GM18870 (cell line): Measurements from ENCODE around the gene POMT1.
"Not testable (repeated sequence)": the region's sequence is repeated elsewhere in the genome, so short reads cannot be mapped to it uniquely, and the experiment has no call there.

ENCODE experiments used
- ATAC-seq: cut with Tn5 transposase; IDR thresholded peaks from one replicate; pipeline ENCODE4 v1.9.1; 2021; ENCODE audit warnings: moderate library complexity; ENCODE audit not compliant: unreplicated experiment

POMT1 gene

DNA sequence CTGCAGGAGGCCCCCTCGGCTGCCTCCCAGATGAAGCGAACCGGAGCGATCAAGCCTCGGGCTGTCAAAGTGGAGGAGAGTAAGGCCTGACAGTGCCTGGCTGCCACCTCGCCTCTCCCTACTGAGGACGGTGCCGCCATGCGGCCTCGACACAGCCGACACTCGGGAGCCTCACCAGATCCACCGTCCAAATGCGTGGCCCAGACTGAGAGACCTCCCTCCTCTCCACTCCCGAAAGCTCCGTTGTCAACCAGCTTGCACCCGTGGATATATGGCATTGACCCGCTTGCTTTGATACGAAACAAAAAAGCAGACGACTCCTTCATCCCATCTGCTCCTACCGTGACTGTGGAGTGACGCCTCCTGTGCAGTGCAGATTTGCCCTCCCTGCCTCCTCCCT, 6.9 kb upstream of the POMT1 start:
- no peak for ATAC-seq

DNA sequence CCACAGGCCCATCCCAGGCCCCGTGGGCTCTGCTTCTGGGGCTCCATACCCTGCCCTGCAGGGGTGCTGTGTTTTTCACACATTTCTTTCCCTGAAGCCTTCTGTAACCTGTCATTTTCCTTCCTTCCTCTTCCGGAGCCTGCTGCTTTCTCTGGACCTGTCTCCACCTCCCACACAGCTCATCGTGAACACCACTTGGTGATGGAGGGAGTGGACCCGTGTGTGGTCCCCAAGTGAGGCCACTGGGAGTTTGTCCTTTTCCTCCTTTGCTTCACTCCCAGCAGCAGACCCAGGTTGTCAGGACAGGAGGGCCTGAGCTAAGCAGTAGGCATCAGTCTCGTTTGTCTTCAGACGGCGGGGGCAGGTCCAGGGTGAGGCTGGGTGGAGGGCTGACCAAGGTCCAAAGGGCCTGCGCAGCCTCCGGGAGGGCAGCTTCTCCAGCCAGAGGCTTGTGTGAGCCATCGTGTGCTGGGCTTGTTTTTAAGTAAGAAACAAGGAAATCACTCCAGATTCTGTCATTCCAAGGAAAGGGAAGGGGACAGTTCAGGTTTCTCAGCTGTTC, 5.8 kb upstream of the POMT1 start:
- no peak for ATAC-seq

DNA sequence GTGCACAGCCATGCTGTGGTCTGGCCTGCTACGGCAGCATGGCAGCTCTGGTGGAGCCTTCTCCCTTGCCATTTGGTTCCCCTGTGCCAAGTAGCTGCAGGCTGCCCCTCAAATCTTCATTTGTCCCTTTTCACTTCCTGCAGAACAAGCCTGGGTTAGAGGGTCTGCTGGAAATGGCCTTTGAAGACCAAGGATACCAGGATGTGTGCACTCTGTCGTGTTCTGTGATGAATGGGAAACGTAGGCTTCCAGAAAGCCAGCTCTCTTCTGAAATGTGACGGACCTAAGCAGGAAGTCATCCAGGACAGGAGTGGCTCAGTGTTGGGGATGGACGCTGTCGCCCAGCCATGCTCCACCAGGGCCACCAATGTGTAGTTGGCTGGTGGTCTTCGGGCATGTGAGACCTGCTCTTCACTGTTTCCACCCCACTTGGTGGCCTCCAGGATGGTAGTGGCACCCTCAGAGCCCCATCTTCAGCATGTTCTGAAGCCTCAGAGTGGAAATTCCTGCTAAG, 3.4 kb upstream of the POMT1 start:
- ATAC-seq, result no peak

DNA sequence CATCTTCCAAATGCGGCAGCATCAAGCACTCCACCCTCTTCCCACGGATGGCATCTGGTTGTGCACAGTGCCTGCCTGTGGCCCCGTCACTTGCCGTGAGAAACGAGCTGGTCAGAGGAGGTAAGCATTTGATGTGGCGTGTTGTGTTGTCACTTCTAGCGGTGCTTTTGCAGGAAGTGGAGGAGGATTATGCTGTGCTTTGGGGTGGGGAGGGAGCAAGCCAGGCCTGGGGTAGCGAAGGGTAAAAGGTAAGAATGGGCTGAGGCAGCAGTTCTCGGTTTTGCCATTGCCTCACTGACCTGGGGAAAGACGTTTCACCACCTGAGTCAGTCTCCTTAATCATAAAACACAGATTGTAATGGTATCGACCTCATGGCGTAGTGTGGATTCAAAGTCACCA, 2.3 kb upstream of the POMT1 start:
- no peak for ATAC-seq

GRCh38 chr9:131500939-131501541, 1.7 kb upstream of the POMT1 start:
- ATAC-seq, result no peak

DNA sequence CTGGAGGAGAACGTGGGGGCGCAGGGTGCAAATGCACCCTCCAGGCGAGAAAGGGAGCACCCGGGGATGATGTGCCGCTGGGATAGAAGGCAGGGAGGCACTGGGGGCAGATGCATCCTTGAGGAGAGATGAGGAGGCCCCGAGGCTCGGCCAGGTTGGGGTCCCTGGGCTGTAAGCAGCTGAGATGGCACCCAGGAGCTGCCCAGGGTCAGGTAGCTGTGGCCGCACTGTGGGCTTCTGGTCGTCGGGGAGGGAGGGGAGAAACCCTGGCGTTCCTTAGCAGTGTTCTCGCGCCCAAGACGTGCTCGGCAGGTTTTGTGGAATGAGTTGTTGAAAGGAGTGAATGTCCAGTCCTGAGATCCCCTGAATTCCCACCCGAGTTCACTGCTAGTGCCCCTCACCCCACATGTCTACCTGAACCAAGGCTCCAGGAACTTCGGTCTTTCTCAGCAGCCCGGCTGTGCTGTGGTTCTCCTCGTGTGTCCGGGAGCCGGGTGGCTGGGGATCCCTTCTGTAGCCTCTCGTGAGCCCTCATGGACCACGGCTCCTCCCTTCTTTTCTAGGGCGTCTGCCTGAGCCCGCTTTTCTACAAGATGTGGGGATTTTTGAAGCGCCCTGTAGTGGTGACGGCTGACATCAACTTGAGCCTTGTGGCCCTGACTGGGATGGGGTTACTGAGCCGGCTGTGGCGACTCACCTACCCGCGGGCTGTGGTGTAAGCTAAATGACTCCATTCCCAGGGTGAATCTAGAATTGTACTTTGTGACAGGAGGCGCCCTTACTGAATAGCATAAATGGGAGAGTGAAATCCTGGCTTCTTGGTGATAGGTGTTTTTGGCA, 1.1 kb downstream of the POMT1 start:
- ATAC-seq, result no peak

DNA sequence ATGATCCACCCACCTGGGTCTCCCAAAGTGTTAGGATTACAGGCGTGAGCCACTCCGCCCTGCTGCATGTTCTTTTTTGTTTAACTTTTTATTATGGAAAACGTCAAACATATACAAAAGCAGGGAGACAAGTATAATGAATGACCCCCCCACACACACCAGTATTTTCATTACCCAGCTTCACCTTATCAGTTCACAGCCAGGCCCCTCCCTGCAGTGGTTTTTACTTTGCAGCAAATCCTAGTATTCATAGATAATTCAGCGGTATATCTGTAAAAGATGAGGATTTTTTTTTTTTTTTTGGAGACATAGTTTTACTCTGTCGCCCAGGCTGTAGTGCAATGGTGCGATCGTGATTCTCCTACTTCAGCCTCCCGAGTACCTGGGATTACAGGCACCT, 2.3 kb downstream of the POMT1 start:
- no peak for ATAC-seq

DNA sequence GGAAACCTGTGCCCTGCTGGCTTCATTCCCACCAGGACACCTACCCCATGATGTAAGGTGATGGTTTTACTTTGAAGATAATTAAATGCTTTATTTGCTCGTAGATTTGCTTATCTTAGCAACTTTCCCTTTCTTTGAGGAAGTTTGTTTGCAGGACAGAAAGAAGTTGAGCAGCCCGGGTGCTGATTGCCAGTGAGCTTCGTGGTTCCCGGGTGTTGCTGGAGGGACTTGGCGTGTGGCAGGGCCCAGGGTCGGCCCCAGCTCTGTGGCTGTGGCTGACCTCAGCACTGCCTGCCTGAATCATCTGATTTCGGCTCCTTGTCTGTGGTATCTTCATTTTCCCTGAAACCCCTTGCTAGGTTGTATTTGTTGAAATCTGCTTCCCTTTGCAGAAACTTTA, 8.7 kb downstream of the POMT1 start:
- ATAC-seq, result no peak

GRCh38 chr9:131511880-131512279, 9.2 kb downstream of the POMT1 start:
- ATAC-seq, result no peak

- ATAC-seq, result no peak
Observed at GRCh38 chr9:131513177-131513576, 10.5 kb downstream of the POMT1 start.

GRCh38 chr9:131515559-131516031, 12.9 kb downstream of the POMT1 start:
- ATAC-seq, result not testable (repeated sequence)

DNA sequence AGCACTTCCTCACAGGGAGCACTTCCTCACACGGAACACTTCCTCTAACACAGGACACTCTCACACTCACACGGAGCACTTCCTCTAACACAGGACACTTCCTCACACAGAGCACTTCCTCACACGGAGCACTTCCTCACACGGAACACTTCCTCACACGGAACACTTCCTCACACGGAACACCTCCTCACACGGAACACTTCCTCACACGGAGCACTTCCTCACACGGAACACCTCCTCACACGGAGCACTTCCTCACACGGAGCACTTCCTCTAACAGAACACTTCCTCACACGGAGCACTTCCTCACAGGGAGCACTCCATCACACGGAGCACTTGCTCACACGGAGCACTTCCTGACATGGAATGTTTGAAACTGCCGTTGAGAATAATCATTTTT, 13.4 kb downstream of the POMT1 start:
- no peak for ATAC-seq

DNA sequence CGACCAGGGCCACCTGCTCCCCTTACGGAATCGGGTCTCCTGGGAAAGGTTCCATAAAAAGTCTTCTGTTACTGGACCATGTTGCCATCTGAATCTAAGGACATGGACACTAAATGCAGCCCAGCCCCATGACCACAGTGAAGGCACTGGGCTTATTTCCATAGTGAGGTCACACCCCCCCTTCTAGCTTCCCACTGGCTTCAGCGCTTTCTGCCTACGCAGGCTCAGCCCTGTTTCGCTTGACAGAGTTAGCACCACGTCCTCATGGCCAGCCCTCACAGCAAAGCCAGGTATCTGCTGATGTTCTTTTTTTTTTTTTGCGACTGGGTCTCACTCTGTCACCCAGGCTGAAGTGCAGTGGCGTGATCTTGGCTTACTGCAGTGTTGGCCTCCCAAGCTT, 14.2 kb downstream of the POMT1 start:
- ATAC-seq, result no peak

GRCh38 chr9:131517761-131518190, 15.1 kb downstream of the POMT1 start:
- ATAC-seq, result no peak

DNA sequence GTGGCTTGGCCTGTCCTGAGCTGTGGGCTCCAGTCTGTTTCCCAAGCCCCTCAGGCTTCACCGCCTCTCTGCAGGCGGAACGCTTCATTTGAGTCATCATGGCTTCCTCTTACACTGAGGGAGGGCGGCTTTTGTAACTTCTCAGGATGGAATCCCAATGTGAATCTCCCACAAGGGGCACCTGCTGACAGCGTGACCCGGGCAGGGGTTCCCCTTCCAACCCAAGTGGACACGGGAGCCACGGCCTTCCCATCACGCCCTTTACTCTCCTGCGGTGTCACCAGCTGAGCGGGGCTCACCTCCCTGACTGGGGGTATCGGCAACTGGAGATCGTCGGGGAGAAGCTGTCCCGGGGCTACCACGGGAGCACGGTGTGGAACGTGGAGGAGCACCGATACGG, 15.8 kb downstream of the POMT1 start:
- ATAC-seq, result no peak

DNA sequence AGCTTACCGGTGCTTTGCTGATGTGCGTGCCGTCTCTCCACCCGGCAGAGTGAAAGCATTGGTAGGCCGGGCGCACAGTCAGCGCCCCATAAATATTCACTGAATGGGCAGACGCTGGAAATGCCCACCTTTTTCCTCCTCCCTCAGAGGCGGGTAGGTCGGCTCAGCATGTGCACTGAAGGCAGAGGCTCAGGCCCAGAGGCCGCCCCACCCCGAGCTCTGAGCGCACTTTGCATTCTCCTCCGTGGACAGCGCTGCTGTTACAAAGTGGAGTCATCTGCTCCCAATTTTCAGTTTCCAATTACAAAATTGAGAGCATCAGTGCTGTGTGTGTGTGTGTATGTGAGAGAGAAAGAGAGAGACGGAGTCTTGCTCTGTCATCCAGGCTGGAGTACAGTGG, 17.8 kb downstream of the POMT1 start:
- ATAC-seq, result no peak

- no peak for ATAC-seq
Observed at GRCh38 chr9:131521203-131521602, 18.5 kb downstream of the POMT1 start.

DNA sequence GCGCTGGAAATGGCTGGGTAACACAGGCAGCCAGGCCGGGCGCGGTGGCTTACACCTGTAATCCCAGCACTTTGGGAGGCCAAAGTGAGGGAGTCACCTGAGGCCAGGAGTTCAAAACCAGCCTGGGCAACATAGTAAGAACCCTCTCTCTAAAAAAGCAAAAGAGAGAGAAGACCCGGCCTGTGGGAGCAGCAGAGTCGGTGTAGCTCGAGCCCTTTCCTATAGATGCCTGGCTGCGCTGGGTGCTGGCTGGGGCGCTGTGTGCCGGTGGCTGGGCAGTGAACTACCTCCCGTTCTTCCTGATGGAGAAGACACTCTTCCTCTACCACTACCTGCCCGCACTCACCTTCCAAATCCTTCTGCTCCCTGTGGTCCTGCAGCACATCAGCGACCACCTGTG, 19.1 kb downstream of the POMT1 start:
- ATAC-seq, result no peak

DNA sequence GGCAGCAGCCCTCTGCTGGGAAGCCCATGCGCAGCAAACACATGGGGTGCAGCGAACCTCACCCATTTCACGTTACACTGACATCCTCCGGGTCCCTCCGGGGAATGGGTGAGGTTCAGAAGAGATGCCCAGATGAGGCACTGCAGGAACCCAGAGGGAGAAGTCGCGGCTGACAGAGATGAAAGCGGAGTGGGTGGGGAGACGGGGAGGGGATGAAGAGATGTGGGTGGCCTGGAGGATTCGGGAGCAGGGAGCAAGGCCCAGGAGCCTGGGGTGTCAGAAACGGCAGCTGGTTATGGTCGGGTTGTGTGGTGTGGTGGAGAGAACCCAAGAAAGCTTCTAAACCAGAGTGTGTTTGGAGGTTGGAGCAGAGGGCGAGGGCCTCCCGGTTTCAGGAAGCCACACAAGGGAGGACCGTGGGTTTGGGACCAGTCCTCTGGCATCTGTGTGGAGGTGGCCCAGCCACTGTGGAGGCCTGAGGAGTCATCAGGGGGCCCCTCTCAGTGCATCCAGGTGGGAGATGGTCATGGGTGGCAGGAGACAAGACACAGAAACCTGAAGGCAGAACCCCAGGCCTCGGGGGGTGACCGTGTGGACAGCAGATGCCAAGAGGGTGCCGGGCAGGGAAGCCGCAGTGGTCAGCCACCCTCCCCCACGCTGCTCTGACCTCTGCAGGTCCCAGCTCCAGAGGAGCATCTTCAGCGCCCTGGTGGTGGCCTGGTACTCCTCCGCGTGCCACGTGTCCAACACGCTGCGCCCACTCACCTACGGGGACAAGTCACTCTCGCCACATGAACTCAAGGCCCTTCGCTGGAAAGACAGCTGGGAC, 19.8 kb downstream of the POMT1 start:
- no peak for ATAC-seq

- no peak for ATAC-seq
Observed at GRCh38 chr9:131523086-131523388, 20.3 kb downstream of the POMT1 start.
